ENCODE data around the gene GALNT17.

DNA sequence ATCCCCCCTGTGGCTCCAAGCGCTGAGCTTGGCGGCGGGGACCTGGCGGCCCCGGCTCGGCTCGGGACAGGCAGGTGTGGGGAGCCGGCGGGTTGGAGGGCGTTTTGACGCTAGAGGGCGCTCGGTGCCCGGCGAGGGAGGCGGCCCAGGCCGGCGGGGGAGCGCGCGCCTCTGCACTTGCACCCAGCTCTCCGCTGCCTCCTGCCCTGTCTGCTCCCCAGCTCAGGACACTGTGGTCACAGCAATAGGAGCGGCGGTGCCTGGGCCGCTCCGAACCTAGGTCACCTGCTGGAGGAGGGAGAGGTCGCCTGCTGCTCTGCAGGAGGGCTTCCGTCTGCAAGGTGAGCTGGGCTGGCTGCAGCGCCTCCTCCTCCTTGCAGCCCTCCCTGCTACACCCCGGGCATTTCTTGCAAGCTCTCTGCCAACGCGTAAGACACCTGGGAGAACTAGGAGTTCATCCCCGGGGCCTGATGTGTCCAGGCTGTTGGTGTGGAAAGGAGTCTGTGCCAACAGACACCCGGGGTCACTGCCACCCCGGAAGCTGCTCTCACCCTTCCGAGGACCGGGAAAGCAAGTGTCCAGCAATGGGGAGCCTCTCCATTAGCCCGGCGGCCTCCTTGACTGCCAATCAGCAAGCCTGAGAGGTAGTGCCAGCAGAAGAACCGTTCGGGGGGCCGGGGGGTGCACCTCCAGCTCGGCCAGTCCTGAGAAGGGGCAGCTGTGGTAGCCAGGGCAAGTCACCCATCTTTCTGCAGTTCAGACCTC, 620.4 kb downstream of the GALNT17 start:
- TF ChIP-seq, protein P1, sequence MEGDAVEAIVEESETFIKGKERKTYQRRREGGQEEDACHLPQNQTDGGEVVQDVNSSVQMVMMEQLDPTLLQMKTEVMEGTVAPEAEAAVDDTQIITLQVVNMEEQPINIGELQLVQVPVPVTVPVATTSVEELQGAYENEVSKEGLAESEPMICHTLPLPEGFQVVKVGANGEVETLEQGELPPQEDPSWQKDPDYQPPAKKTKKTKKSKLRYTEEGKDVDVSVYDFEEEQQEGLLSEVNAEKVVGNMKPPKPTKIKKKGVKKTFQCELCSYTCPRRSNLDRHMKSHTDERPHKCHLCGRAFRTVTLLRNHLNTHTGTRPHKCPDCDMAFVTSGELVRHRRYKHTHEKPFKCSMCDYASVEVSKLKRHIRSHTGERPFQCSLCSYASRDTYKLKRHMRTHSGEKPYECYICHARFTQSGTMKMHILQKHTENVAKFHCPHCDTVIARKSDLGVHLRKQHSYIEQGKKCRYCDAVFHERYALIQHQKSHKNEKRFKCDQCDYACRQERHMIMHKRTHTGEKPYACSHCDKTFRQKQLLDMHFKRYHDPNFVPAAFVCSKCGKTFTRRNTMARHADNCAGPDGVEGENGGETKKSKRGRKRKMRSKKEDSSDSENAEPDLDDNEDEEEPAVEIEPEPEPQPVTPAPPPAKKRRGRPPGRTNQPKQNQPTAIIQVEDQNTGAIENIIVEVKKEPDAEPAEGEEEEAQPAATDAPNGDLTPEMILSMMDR (conservative IDR thresholded peaks at IDR 0.05; ENCODE audit: low read depth, low read length): peak; percentile 64
- no peak for TF ChIP-seq EZH2 (IDR thresholded peaks at IDR 0.05; ENCODE audit: borderline replicate concordance, low read depth, low read length, poor library complexity, severe bottlenecking)

Measured in A673 (cell line).